ENCODE data around the gene GKN2. TPM values are rescaled to one million over a fixed set of nuclear protein-coding genes. Genes with fewer than 3 reads are reported as not detected.

The GKN2 gene
- polyA plus RNA-seq, 1 of the 3 experiments (the other 2 are of a cell fraction): not detected

- H3K27me3 ChIP-seq (ENCODE audit: insufficient read depth): no peaks in the 10 kb centered on the region
- CTCF ChIA-PET: interaction anchor here (1.5 kb wide), 1 partner anchor 438 kb away, joined by 4 read pairs; no protein-coding TSS in a partner anchor
- H4K20me1 ChIP-seq (ENCODE audit: insufficient read depth): no peaks in the 10 kb centered on the region
- H3K9ac ChIP-seq: no peak overlapping the region
- no peaks in the 10 kb centered on the region for H3K36me3 ChIP-seq (replicated peaks in 1 of 2; ENCODE audit: control insufficient read depth in 1 of 2, insufficient read depth in 2 of 2, low read length in 1 of 2)
- no peak overlapping the region for H3K4me3 ChIP-seq (ENCODE audit: low read depth in 2 of 2, low read length in 1 of 2)
- TF ChIP-seq, protein P1, sequence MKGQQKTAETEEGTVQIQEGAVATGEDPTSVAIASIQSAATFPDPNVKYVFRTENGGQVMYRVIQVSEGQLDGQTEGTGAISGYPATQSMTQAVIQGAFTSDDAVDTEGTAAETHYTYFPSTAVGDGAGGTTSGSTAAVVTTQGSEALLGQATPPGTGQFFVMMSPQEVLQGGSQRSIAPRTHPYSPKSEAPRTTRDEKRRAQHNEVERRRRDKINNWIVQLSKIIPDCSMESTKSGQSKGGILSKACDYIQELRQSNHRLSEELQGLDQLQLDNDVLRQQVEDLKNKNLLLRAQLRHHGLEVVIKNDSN (IDR thresholded peaks at IDR 0.05; ENCODE audit: borderline replicate concordance, low read depth): no peak
- no peak for TF ChIP-seq GATA2 (CRISPR knock-in tag; IDR thresholded peaks at IDR 0.05)
- no peak for TF ChIP-seq MAX (IDR thresholded peaks at IDR 0.05; ENCODE audit: low read depth)
- no peak for TF ChIP-seq EP300 (IDR thresholded peaks at IDR 0.05; ENCODE audit: borderline replicate concordance in 1 of 2, low read depth in 1 of 2, low read length in 1 of 2)
- no peak for TF ChIP-seq CHD2 (IDR thresholded peaks at IDR 0.05; ENCODE audit: low read length, partially characterized antibody)
- TF ChIP-seq RCOR1 (IDR thresholded peaks at IDR 0.05; ENCODE audit: low read length): no peak
- no peak for TF ChIP-seq TAF1 (IDR thresholded peaks at IDR 0.05; ENCODE audit: borderline replicate concordance, low read depth, low read length)
- no peak for TF ChIP-seq IRF3 (IDR thresholded peaks at IDR 0.05; ENCODE audit: low read depth, low read length)
- TF ChIP-seq, protein P2, sequence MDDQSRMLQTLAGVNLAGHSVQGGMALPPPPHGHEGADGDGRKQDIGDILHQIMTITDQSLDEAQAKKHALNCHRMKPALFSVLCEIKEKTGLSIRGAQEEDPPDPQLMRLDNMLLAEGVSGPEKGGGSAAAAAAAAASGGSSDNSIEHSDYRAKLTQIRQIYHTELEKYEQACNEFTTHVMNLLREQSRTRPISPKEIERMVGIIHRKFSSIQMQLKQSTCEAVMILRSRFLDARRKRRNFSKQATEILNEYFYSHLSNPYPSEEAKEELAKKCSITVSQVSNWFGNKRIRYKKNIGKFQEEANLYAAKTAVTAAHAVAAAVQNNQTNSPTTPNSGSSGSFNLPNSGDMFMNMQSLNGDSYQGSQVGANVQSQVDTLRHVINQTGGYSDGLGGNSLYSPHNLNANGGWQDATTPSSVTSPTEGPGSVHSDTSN (IDR thresholded peaks at IDR 0.05): no peak
- TF ChIP-seq FOXJ3 (CRISPR knock-in tag; IDR thresholded peaks at IDR 0.05): no peak
- TF ChIP-seq, protein P3, sequence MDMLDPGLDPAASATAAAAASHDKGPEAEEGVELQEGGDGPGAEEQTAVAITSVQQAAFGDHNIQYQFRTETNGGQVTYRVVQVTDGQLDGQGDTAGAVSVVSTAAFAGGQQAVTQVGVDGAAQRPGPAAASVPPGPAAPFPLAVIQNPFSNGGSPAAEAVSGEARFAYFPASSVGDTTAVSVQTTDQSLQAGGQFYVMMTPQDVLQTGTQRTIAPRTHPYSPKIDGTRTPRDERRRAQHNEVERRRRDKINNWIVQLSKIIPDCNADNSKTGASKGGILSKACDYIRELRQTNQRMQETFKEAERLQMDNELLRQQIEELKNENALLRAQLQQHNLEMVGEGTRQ (IDR thresholded peaks at IDR 0.05; ENCODE audit: borderline replicate concordance, low read depth, low read length): no peak
- no peak for TF ChIP-seq YY1 (IDR thresholded peaks at IDR 0.05; ENCODE audit: low read depth)
- no peak for TF ChIP-seq POLR2AphosphoS5 (IDR thresholded peaks at IDR 0.05; ENCODE audit: low read depth, low read length)
- TF ChIP-seq GABPA (IDR thresholded peaks at IDR 0.05; ENCODE audit: low read depth): no peak
- TF ChIP-seq NRF1 (IDR thresholded peaks at IDR 0.05; ENCODE audit: low read depth, low read length): no peak
- H3K4me2 ChIP-seq: no peak overlapping the region
- no peak overlapping the region for H3K27ac ChIP-seq (ENCODE audit: low read depth in 2 of 2, low read length in 1 of 2)
- H3K9me3 ChIP-seq: peaks cover 6% of the 10 kb centered on the region; the same call in 1 of the 2 replicates
- no peak overlapping the region for H2AFZ ChIP-seq (ENCODE audit: low read depth)
- no peak for DNase-seq
- no peaks in the 10 kb centered on the region for H3K4me1 ChIP-seq (ENCODE audit: control insufficient read depth in 1 of 2, insufficient read depth in 2 of 2, low read depth in 1 of 2, low read length in 1 of 2)
- H3K9me2 ChIP-seq: no peaks in the 10 kb centered on the region
- WGBS (ENCODE audit: low lambda C conversion rate): 50% methylated on average over 1 of the region's 1 CpG
- POLR2A ChIA-PET: no interaction called here
- H3K79me2 ChIP-seq (ENCODE audit: insufficient read depth): no peaks in the 10 kb centered on the region
- no peaks in the 10 kb centered on the region for H3F3A ChIP-seq (replicated peaks; ENCODE audit: insufficient read depth)
These were observed 51.1 kb downstream of the GKN2 start for GRCh38 chr2:68901561-68901960.
